Measurements from ENCODE around the gene ECE2. TPM values are rescaled to one million over a fixed set of nuclear protein-coding genes. Genes with fewer than 3 reads are reported as not detected.

Gene ECE2
- total and polyA plus RNA-seq, 8 donors = not detected

- TF ChIP-seq, protein P1, sequence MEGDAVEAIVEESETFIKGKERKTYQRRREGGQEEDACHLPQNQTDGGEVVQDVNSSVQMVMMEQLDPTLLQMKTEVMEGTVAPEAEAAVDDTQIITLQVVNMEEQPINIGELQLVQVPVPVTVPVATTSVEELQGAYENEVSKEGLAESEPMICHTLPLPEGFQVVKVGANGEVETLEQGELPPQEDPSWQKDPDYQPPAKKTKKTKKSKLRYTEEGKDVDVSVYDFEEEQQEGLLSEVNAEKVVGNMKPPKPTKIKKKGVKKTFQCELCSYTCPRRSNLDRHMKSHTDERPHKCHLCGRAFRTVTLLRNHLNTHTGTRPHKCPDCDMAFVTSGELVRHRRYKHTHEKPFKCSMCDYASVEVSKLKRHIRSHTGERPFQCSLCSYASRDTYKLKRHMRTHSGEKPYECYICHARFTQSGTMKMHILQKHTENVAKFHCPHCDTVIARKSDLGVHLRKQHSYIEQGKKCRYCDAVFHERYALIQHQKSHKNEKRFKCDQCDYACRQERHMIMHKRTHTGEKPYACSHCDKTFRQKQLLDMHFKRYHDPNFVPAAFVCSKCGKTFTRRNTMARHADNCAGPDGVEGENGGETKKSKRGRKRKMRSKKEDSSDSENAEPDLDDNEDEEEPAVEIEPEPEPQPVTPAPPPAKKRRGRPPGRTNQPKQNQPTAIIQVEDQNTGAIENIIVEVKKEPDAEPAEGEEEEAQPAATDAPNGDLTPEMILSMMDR (IDR thresholded peaks at IDR 0.05) = no peak
- Histone ChIP-seq H3K27ac (no peak overlapping the region), H3K36me3 (peaks cover 22 to 100% of the 10 kb centered on the region in 2 donors), H3K27me3 (no peaks in the 10 kb centered on the region), H3K9me3 (no peaks in the 10 kb centered on the region), H3K4me1 (peaks cover 3 to 28% of the 10 kb centered on the region in 2 donors), H3K4me3 (no peak overlapping the region)
- intact Hi-C loops (cut with DNase I) = no loop called here
- DNase-seq (no peak), ATAC-seq (no peak)
These were observed 49.4 kb downstream of the ECE2 start for GRCh38 chr3:184325269-184325668.

DNA sequence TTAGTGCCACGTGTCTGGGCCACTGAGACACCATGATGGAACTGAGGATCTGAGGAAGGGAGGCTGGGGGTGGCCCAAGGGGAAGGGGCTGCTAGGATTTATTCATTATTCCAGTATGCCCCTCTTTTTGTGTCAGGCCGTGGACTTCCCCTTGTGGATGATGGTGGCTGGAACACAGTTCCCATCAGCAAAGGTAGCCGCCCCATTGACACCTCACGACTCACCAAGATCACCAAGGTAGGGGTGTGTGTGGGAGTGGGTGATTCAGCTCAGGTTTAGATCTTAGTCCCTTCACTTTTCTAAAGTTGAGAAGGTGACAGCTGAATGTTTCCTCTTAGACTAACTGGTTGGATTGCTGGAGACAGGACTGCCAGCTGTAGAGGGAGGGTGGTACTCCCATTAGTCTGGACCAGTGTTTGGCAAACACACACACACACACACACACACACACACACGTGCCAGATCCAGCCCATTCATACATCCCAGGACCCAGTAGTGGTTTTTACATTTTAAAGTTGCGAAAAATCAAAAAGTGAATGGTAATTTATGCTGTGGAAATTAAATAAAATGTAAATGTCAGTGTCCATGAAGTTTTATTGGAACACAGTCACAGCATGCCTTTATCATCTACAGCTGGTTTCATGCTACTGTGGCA is 50.0 kb downstream of the ECE2 start:
- ATAC-seq = no peak
- Histone ChIP-seq H3K27me3 (no peaks in the 10 kb centered on the region), H3K4me3 (no peak overlapping the region), H3K36me3 (peaks cover 23 to 100% of the 10 kb centered on the region in 2 donors), H3K9me3 (no peaks in the 10 kb centered on the region), H3K27ac (no peak overlapping the region), H3K4me1 (peaks cover 0 to 23% of the 10 kb centered on the region in 2 donors)
- DNase-seq = no peak
- TF ChIP-seq, protein P1 (IDR thresholded peaks at IDR 0.05) = no peak
- intact Hi-C loops (cut with DNase I) = no loop called here

DNA sequence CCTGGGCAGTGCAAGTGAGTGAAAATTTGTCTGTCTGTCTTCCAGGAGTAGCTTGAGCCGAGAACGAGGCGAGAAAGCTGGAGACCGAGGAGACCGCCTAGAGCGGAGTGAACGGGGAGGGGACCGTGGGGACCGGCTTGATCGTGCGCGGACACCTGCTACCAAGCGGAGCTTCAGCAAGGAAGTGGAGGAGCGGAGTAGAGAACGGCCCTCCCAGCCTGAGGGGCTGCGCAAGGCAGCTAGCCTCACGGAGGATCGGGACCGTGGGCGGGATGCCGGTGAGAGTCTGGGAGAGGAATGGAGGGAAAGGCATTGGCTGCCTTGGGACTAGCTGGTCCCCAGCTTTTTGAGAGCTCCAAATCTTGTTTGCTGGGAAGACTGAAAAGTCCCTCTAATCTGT is 51.3 kb downstream of the ECE2 start:
- ATAC-seq (no peak), DNase-seq (no peak)
- Histone ChIP-seq H3K4me1 (peaks cover 0 to 16% of the 10 kb centered on the region in 2 donors), H3K36me3 (peaks cover 30 to 100% of the 10 kb centered on the region in 2 donors), H3K9me3 (no peaks in the 10 kb centered on the region), H3K4me3 (no peak overlapping the region), H3K27ac (no peak overlapping the region), H3K27me3 (no peaks in the 10 kb centered on the region)
- intact Hi-C loops (cut with DNase I) = no loop called here
- TF ChIP-seq, protein P1 (IDR thresholded peaks at IDR 0.05) = no peak

GRCh38 chr3:184328516-184328915 is 52.7 kb downstream of the ECE2 start:
- intact Hi-C loops (cut with DNase I) = no loop called here
- TF ChIP-seq, protein P1 (IDR thresholded peaks at IDR 0.05) = no peak
- Histone ChIP-seq H3K4me3 (no peak overlapping the region), H3K9me3 (no peaks in the 10 kb centered on the region), H3K36me3 (peaks cover 29 to 100% of the 10 kb centered on the region in 2 donors), H3K27me3 (no peaks in the 10 kb centered on the region), H3K27ac (no peak overlapping the region), H3K4me1 (peaks cover 0 to 15% of the 10 kb centered on the region in 2 donors)
- ATAC-seq = no peak
- DNase-seq = no peak

DNA sequence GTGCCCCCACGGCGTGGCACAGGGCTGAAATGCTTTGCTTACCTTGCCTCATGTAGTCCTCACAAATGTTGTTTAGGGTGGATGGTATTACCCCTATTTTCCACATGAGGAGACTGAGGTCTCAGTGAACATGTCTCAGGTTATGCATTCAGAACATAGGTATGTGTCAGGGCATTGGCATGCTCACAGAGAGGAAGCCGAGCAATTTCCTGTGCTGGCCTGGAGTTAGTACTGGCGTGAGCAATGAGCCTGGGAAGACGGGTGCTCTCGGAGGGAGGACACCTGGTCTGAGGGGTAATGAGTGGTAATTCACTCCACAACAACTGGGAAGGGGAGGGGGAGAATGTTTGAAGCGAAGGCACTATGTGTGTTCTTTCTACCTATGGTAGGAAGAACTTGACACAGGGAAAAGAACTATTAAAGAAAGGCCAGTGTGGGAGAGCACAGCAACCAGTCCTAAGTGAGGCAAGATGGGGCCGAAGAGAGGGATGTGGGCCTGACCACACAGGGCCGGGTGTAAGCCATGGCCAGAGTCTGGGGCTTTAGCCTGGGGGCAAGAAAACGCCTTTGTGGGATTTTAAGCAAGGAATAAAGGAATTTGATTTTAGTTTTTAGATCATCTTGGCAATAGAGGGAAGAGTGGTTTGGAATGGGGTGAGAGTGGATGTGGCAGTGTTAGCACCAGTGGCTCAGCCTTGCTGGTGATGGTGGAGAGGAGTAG is 56.7 kb downstream of the ECE2 start:
- intact Hi-C loops (cut with DNase I) = no loop called here
- no peaks in the 10 kb centered on the region for H3K27me3 ChIP-seq
- TF ChIP-seq, protein P1 (IDR thresholded peaks at IDR 0.05) = no peak
- peaks cover 14 to 50% of the 10 kb centered on the region in 2 donors for H3K4me1 ChIP-seq
- no peaks in the 10 kb centered on the region for H3K9me3 ChIP-seq
- no peak for ATAC-seq
- no peak overlapping the region for H3K4me3 ChIP-seq
- peak in 1 of 4 donors; percentile 24 for DNase-seq
- peak overlapping the region in 1 of 2 donors; percentile 9 for H3K27ac ChIP-seq
- H3K36me3 ChIP-seq = peaks cover 29 to 79% of the 10 kb centered on the region in 2 donors

Data from left lung (tissue), 10 donors.